Left ventricle myocardium superior (tissue), 1 donor: ENCODE results near the gene RAMACL. TPM values are rescaled to one million over a fixed set of nuclear protein-coding genes. Genes with fewer than 3 reads are reported as not detected.

Experiments used
- ATAC-seq: fragments of 200-7000 bp; cut with Tn5 transposase; one replicate; pipeline ENCODE4 v1.9.1; 2020; ENCODE audit warnings: mild to moderate bottlenecking, moderate library complexity
- DNase-seq: peaks from one replicate; pipeline ENCODE4 v3.0.0-alpha.2; 2020
- intact Hi-C: fragments of 100-400 bp; cut with micrococcal nuclease; formaldehyde crosslinking; loops from one replicate; pipeline ENCODE4 v1.11.0; 2022
- total RNA-seq: library from RNA; stranded (reverse); fragmentation: NEBNext Ultra II Directional; extraction: Animal tissue kit (Norgen Biotek cat#: 25700); gene quantifications from one replicate; pipeline ENCODE4 v1.2.1, GENCODE V29; 2021
- donor health status: DM: no; HTN: yes; CAD: no; lungs with severe emphysema.

RAMACL gene
- total RNA-seq, 1 donor from 2014 or later = 0.67 TPM

GRCh38 chr6:166599205-166599604 lies 12.7 kb upstream of the RAMACL start:
- intact Hi-C loops = no loop called here
- DNase-seq (no peak), ATAC-seq (peak; percentile 15)

GRCh38 chr6:166598441-166599138 lies 12.1 kb upstream of the RAMACL start:
- ATAC-seq = peak; percentile 87
- DNase-seq = no peak
- intact Hi-C loops = no loop called here

- DNase-seq = no peak
- intact Hi-C loops = no loop called here
- no peak for ATAC-seq
These were observed 11.4 kb upstream of the RAMACL start for GRCh38 chr6:166597711-166598440.

- ATAC-seq = no peak
- DNase-seq = no peak
- intact Hi-C loops = no loop called here
These were observed 10.5 kb upstream of the RAMACL start for GRCh38 chr6:166596776-166597507.

DNA sequence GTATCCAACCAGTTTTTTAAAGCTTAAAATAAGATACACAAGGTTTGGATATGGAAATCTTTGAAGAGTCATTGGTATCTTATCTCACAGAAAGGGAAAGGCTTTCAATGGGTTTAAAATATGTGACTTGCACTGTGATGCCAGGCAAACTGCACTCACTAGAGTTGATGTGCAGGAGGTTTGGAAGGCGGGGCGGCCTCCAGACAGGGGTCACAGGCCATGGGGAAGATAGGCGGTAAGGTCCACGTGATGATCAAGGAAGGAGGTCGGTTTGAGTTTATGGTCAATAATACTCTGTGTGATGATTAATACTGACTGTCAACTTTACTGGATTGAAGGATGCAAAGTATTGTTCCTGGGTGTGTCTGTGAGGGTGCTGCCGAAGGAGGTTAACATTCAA lies 9.5 kb upstream of the RAMACL start:
- no peak for DNase-seq
- ATAC-seq = no peak
- intact Hi-C loops = no loop called here

DNA sequence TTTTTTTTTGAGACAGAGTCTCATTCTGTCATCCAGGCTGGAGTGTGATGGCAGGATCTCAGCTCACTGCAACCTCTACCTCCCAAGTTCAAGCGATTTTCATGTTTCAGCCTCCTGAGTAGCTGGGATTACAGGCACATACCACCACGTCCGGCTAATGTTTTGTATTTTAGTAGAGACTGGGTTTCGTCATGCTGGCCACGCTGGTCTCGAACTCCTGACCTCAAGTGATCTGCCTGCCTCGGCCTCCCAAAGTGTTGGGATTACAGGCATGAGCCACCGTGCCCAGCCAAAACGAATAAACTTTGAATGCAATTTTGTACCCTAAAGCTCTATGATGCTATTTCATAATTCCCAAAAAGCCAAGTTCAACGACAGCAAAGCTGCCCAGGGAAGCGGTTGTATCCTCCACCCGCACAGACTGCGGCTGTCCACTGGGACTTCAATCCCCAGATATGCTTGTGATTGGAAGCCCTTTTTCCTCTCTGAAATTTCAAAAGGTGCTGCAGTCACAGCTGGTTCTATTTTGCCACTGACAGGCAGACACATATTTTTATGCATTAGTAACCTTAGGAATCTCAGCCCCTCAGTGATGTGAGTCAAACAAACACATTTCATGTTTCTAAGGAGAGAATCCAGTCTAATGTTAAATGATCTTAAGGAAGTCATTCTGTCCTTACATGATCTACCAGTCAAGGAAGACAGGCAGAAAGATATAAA lies 8.7 kb upstream of the RAMACL start:
- intact Hi-C loops = no loop called here
- DNase-seq (no peak), ATAC-seq (peak; percentile 16)

GRCh38 chr6:166592821-166593220 lies 6.3 kb upstream of the RAMACL start:
- ATAC-seq (no peak), DNase-seq (no peak)
- intact Hi-C loops = no loop called here

DNA sequence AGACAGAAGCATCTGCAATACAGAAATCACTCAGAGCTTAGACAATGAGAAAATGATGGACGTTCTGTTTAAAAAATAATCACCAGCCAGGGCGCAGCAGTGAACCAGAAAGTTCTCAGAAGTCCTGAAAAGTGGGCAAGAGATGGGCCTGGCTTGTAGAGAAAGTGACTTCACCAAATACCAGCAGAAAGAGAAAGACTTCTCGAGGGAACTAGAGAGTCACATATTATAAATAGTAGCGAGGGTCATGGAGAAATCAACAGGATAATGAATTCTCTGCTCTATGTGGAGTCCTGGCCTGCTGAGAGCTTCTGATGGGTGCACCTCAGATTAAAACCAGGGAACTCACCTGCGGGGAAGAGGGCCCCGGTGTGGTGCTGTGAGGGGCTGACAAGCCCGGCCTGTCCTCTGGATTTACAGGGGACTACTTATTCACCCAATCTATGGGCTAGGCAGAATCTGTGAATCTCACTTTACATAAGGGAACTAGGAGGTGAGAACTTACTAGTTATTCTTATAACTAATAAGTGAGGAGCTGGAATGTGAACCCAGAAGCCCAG lies 5.6 kb upstream of the RAMACL start:
- DNase-seq (no peak), ATAC-seq (no peak)

GRCh38 chr6:166591026-166591425 lies 4.5 kb upstream of the RAMACL start:
- intact Hi-C loops = no loop called here
- no peak for DNase-seq
- ATAC-seq = no peak

More for the DNA sequence above, 5.6 kb upstream of the RAMACL start:
- intact Hi-C loops = no loop called here

DNA sequence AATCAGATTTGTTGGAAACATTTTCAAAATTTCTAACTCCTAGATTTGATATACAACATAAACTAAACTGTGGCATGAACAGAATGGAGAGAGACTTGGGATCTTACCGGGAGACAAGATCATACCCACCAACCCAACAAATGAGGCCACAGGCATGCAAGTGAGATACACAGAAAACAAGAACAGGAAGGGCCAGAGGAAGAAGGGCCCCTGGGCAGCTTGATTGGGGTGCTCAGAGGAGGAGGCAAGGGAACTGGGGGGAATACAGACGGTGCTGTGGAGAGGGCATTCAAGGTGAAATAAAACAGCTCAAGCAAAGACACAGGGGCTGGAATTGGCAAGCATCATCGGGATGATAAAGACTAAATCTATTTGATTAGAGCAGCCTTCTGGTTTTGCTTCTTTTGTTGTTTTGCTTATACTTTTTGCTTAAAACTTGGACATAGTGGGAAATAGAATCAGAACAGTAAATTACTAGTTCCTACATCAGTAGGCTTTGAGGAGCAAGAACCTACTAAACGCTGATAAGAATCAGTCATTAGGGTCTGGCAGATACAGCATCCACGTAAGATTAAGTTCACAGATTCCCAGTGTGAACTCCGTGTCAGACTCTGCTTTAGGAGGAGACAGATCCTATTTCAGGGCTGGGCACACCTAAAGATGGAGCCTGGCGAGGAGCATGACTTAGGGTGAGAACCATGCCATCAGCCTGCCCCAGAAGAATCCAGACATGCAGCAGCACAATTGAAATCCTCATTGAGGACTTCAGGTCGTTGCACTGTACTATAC lies 3.5 kb upstream of the RAMACL start:
- intact Hi-C loops = no loop called here
- DNase-seq = no peak
- no peak for ATAC-seq

- no peak for ATAC-seq
- no peak for DNase-seq
- intact Hi-C loops = no loop called here
These were observed 2.9 kb upstream of the RAMACL start for GRCh38 chr6:166589337-166589731.

GRCh38 chr6:166588691-166589336 lies 2.3 kb upstream of the RAMACL start:
- ATAC-seq = peak; percentile 38
- intact Hi-C loops = no loop called here
- no peak for DNase-seq

DNA sequence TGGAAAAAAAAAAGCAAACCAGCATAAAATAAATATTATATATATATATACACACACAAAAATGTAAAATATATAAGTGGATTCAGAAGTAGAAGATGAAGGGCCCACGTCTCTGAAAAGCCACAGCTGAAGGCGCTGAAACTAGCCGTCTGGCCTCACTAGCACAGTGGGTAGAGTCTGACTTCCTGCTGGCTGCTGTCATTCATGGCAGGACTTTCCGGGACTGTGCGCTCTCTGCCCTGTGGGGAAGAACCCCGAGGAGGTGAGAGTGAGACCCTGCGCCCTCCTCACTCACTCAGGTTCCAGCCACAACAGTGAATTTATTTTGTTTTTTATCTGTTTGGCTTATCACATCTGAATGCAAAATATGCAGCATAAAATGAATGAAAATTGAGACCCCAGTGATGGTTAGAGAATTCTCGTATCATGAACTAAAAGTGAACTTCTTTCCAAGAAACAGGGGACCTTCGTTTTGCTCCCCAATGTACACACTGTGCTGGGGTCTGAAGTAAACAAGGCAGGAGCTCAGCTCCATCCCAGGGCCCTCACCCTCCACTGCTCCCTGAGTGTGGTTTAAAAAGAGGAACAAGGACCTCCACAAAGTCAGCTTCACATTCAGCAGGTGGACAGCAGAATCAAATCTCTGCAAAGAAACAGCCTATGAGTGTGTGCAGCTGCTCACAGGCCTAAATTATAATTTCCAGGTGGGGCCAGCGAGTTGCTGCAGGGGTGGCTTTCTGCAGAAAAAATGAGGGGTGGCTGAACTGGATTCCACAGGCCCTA lies 1.3 kb upstream of the RAMACL start:
- DNase-seq = no peak
- ATAC-seq = peak; percentile 19
- intact Hi-C loops = no loop called here

DNA sequence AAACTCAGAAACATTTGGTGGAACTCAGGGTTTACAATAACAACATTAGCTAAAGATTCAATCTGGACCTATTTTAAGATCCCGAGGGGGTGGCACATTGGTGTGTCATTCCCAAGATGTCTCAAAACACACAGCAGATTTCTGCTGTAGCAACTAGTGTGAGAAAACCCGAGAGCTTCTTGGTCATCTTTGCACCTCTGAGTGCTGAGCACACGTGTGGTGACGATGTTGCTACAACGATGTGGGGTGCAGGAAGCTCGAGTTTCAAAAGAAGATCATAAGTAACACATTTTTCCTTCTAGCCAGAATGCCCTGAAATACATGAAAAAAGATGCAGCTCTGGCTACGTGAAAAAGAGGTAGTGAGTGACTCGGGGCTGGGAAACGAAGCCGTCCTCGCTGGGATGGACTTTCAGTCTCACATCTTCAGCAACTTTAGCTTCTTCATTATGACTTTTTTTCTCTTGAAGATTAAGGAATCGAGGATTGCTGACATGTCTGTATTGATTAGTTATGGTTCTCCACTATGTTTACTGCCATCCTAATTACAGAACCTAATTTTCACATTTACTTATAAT lies 1.5 kb downstream of the RAMACL start:
- DNase-seq = no peak
- ATAC-seq = no peak
- intact Hi-C loops = no loop called here

DNA sequence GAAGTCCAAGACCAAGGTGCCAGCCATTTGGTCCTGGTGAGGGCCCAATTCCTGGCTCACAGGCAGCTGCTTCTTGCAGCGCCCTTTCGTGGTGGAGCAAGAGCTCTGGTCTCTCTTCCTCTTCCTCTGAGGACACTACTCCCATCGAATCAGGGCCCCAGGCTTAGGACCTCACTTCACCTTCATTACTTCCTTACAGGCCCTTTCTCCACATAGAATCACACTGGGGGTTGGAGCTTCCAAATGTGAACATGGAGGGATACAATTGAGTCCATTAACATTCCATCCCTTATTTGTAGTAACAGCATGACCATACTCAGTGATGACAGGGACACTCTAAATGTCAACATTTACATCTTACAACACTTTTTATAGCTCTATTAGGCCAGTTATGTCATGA lies 2.3 kb downstream of the RAMACL start:
- DNase-seq = no peak
- intact Hi-C loops = no loop called here
- ATAC-seq = peak; percentile 32

DNA sequence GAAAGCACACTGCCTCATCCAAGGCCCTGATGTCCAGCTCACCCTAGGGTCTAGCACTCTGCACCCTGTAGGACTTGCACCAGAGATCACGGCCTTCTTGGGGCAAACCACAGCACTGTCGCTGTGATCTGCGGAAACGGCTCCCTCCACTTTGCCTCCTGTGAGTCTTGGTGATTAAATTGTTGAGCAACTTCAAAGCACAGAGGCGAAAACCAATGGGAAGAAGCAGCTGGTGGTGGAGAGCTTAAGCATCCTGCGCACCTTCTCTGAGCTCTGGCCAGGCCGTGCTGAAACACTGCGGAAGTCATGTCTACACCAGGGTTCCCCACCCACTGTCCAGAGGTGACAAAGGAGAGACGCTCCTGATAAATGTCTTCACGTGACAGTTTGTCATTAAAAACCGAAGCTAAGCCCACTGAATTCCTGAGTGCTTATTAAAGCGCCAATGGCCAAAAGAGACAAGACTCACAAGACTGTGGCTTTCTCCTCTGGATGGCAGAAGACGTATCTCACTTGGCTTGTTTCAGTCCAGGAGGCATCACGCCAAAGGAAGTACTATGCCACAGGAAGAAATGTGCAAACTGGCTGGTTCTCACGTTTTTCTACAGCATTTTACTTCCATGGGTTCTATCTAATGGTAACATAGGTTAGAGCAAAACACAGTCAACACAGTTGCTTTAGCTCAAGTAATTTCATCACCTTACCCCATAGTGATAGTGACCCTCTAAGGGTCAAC lies 3.1 kb downstream of the RAMACL start:
- intact Hi-C loops = no loop called here
- DNase-seq = no peak
- no peak for ATAC-seq
